Trophoblast cell (in vitro differentiated cells and primary cell): ENCODE data around the gene PHF11.

Source experiments
- DNase-seq, 2 donors: peaks; one replicate each; pipeline ENCODE4 v3.0.0-alpha.2; 2016
- H2AFZ ChIP-seq: 2 replicates; pipeline ENCODE4 v1.6.1; 2013; ENCODE audit warnings: low read length, moderate library complexity, mild to moderate bottlenecking; ENCODE audit not compliant: insufficient read depth, poor library complexity
- H2AK5ac ChIP-seq: 2 replicates; pipeline ENCODE4 v1.6.1; 2013; ENCODE audit warnings: mild to moderate bottlenecking, low read length
- H2BK120ac ChIP-seq: 2 replicates; pipeline ENCODE4 v1.6.1; 2013; ENCODE audit warnings: low read length, mild to moderate bottlenecking, moderate library complexity; ENCODE audit not compliant: insufficient read depth, poor library complexity
- H2BK12ac ChIP-seq: 2 replicates; pipeline ENCODE4 v1.6.1; 2013; ENCODE audit warnings: mild to moderate bottlenecking, low read length, moderate library complexity
- H2BK5ac ChIP-seq: 2 replicates; pipeline ENCODE4 v1.6.1; 2013; ENCODE audit warnings: low read length, low read depth, moderate library complexity, mild to moderate bottlenecking; ENCODE audit not compliant: poor library complexity
- H3K14ac ChIP-seq: 2 replicates; pipeline ENCODE4 v1.6.1; 2013; ENCODE audit warnings: mild to moderate bottlenecking, low read length
- H3K18ac ChIP-seq: 2 replicates; pipeline ENCODE4 v1.6.1; 2013; ENCODE audit warnings: mild to moderate bottlenecking, low read length
- H3K23ac ChIP-seq: 2 replicates; pipeline ENCODE4 v1.6.1; 2013; ENCODE audit warnings: low read length
- H3K27ac ChIP-seq: 2 replicates; pipeline ENCODE4 v1.5.1; 2013; ENCODE audit warnings: low read depth, mild to moderate bottlenecking, inconsistent platforms, low read length, moderate library complexity
- H3K27me3 ChIP-seq: 2 replicates; pipeline ENCODE4 v1.6.1; 2013; ENCODE audit warnings: inconsistent platforms, mild to moderate bottlenecking, low read length, moderate library complexity; ENCODE audit not compliant: insufficient read depth
- H3K36me3 ChIP-seq, 2 experiments: 1 replicate in 1 of 2; 2 replicates in 1 of 2; pipeline ENCODE4 v1.6.1; 2013; ENCODE audit warnings: low read length in 2 of 2, mild to moderate bottlenecking in 2 of 2, moderate library complexity in 1 of 2; ENCODE audit not compliant: insufficient read depth in 2 of 2, control insufficient read depth in 1 of 2
- H3K4ac ChIP-seq: 2 replicates; pipeline ENCODE4 v1.6.1; 2013; ENCODE audit warnings: low read depth, mild to moderate bottlenecking, low read length, moderate library complexity
- H3K4me1 ChIP-seq, 2 experiments: 1 replicate in 1 of 2; 2 replicates in 1 of 2; pipeline ENCODE4 v1.6.1; 2013; ENCODE audit warnings: low read length in 2 of 2, mild to moderate bottlenecking in 2 of 2, moderate library complexity in 1 of 2; ENCODE audit not compliant: insufficient read depth in 2 of 2, control insufficient read depth in 1 of 2
- H3K4me2 ChIP-seq: 2 replicates; pipeline ENCODE4 v1.6.1; 2013; ENCODE audit warnings: inconsistent platforms, mild to moderate bottlenecking, low read length, moderate library complexity
- H3K4me3 ChIP-seq: 2 replicates; pipeline ENCODE4 v1.5.1; 2013; ENCODE audit warnings: mild to moderate bottlenecking, low read depth, low read length, inconsistent platforms
- H3K79me1 ChIP-seq: one replicate; pipeline ENCODE4 v1.6.1; 2013; ENCODE audit warnings: low read length
- H3K79me2 ChIP-seq: 2 replicates; pipeline ENCODE4 v1.6.1; 2013; ENCODE audit warnings: low read length, mild to moderate bottlenecking; ENCODE audit not compliant: control insufficient read depth, insufficient read depth, poor library complexity
- H3K9ac ChIP-seq: 2 replicates; pipeline ENCODE4 v1.6.1; 2013; ENCODE audit warnings: mild to moderate bottlenecking, low read length
- H3K9me3 ChIP-seq: 2 replicates; pipeline ENCODE4 v1.6.1; 2013; ENCODE audit warnings: low read depth, mild to moderate bottlenecking, control low read depth, inconsistent platforms, low read length; ENCODE audit not compliant: insufficient read depth
- H4K12ac ChIP-seq: 2 replicates; pipeline ENCODE4 v1.6.1; 2013; ENCODE audit warnings: low read depth, mild to moderate bottlenecking, low read length, moderate library complexity
- H4K8ac ChIP-seq: 2 replicates; pipeline ENCODE4 v1.6.1; 2013; ENCODE audit warnings: low read depth, mild to moderate bottlenecking, low read length, moderate library complexity
- H4K91ac ChIP-seq: one replicate; pipeline ENCODE4 v1.6.1; 2013; ENCODE audit warnings: low read depth, mild to moderate bottlenecking, low read length, moderate library complexity
- WGBS: extraction: QIAGEN DNeasy Blood & Tissue Kit; methylation state at CpG from one replicate; pipeline ENCODE4 v1.1.7; 2013; ENCODE audit warnings: missing lambda C conversion rate; ENCODE audit not compliant: insufficient read length, insufficient coverage; ENCODE audit errors: extremely low coverage; 5-methylcytosine and 5-hydroxymethylcytosine counted together

Gene PHF11

DNA sequence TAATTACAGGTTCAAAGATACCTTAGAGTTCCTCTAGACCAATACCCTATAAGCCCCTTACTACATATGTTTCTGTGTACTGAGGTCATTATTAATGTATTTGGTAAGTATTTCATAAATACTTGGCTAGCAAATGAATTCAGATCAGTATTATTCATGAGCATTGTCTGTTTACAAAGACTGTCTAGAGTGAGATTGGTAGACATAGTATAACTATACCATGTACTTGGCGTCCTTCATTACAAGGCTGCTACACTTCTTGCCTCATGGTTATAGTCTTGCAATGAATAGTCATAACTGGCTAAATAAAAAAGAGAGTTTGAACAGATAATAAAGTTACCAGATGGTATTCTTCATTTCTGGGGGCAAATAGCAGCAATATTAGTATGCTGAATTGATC is 39.6 kb upstream of the PHF11 start:
- no peak overlapping the region for H3K27ac ChIP-seq
- H3K9ac ChIP-seq = no peak overlapping the region
- H2BK12ac ChIP-seq = no peak overlapping the region
- no peak overlapping the region for H3K18ac ChIP-seq
- H3K27me3 ChIP-seq = no peaks in the 10 kb centered on the region
- H4K12ac ChIP-seq = no peak overlapping the region
- H4K91ac ChIP-seq = no peak overlapping the region
- H3K14ac ChIP-seq = no peak overlapping the region
- H4K8ac ChIP-seq = no peak overlapping the region
- H2BK5ac ChIP-seq = no peak overlapping the region
- no peaks in the 10 kb centered on the region for H3K79me1 ChIP-seq
- WGBS = no CpG with 5 or more reads among the region's 1 CpG
- H3K4me1 ChIP-seq = no peaks in the 10 kb centered on the region
- no peaks in the 10 kb centered on the region for H3K9me3 ChIP-seq
- no peak overlapping the region for H2AFZ ChIP-seq
- DNase-seq = no peak
- no peak overlapping the region for H3K4ac ChIP-seq
- H3K36me3 ChIP-seq = no peaks in the 10 kb centered on the region
- no peak overlapping the region for H2AK5ac ChIP-seq
- H2BK120ac ChIP-seq = no peak overlapping the region
- H3K4me2 ChIP-seq = no peak overlapping the region
- no peak overlapping the region for H3K23ac ChIP-seq
- no peak overlapping the region for H3K4me3 ChIP-seq
- H3K79me2 ChIP-seq = no peaks in the 10 kb centered on the region

DNA sequence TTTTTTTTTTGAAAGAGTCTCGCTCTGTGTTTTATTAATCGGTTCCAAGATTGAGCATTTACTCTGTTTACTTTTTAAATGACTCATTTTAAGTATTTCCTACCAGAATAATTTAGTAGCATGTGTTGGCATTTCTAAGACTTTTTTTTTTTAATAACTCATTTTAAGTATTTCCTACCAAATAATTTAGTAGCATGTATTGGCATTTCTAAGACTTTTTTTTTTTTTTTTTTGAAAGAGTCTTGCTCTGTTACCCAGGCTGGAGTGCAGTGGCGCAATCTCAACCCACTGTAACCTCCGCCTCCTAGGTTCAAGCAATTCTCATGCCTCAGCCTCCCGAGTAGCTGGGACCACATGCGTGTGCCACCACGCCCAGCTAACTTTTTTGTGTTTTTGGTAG is 38.5 kb upstream of the PHF11 start:
- no peak overlapping the region for H2BK5ac ChIP-seq
- H3K79me1 ChIP-seq = no peaks in the 10 kb centered on the region
- no peak overlapping the region for H2AFZ ChIP-seq
- H2BK120ac ChIP-seq = no peak overlapping the region
- H3K79me2 ChIP-seq = no peaks in the 10 kb centered on the region
- H3K27ac ChIP-seq = no peak overlapping the region
- no peak overlapping the region for H3K9ac ChIP-seq
- peaks cover 0 to 3% of the 10 kb centered on the region in 2 experiments for H3K36me3 ChIP-seq
- H3K27me3 ChIP-seq = no peaks in the 10 kb centered on the region
- no peak overlapping the region for H3K14ac ChIP-seq
- no peak overlapping the region for H4K8ac ChIP-seq
- H3K4me3 ChIP-seq = no peak overlapping the region
- no peak for DNase-seq
- H3K9me3 ChIP-seq = no peaks in the 10 kb centered on the region
- no peak overlapping the region for H3K4ac ChIP-seq
- no peak overlapping the region for H3K4me2 ChIP-seq
- no peak overlapping the region for H3K18ac ChIP-seq
- no peak overlapping the region for H4K91ac ChIP-seq
- no peak overlapping the region for H4K12ac ChIP-seq
- H2BK12ac ChIP-seq = no peak overlapping the region
- WGBS = no CpG with 5 or more reads among the region's 7 CpGs
- H3K23ac ChIP-seq = no peak overlapping the region
- H2AK5ac ChIP-seq = no peak overlapping the region
- H3K4me1 ChIP-seq = no peaks in the 10 kb centered on the region

DNA sequence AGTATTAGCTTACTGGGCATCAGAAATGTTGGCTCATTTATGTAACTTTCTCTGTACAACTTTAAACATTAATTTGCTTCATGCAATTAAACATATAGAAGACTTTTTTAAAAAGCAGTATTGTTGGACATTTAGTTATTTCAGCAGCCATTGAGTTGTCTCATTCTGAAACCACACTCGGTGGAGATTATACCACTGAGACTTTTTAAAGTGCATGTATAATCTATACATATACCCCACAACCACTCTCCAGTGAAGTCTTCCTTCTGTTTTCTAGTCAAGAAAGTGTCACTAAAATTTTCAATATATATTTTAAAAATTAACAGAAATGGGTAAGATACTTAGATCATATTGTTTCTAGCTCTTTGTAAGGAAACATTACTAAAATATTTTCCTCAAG is 36.2 kb upstream of the PHF11 start:
- Histone ChIP-seq H4K12ac (no peak overlapping the region), H3K36me3 (peaks cover 3% of the 10 kb centered on the region in 2 experiments), H2BK12ac (no peak overlapping the region), H2AFZ (no peak overlapping the region), H3K9ac (no peak overlapping the region), H3K4me3 (no peak overlapping the region), H3K14ac (no peak overlapping the region), H2AK5ac (no peak overlapping the region), H2BK120ac (no peak overlapping the region), H3K4me1 (no peaks in the 10 kb centered on the region), H3K27ac (no peak overlapping the region), H3K23ac (no peak overlapping the region), H4K8ac (no peak overlapping the region), H3K27me3 (no peaks in the 10 kb centered on the region), H4K91ac (no peak overlapping the region), H3K18ac (no peak overlapping the region), H3K79me1 (no peaks in the 10 kb centered on the region), H3K9me3 (peaks cover 3% of the 10 kb centered on the region), H3K79me2 (no peaks in the 10 kb centered on the region), H2BK5ac (no peak overlapping the region), H3K4me2 (no peak overlapping the region), H3K4ac (no peak overlapping the region)
- WGBS = no CpG with 5 or more reads among the region's 1 CpG
- DNase-seq = no peak

DNA sequence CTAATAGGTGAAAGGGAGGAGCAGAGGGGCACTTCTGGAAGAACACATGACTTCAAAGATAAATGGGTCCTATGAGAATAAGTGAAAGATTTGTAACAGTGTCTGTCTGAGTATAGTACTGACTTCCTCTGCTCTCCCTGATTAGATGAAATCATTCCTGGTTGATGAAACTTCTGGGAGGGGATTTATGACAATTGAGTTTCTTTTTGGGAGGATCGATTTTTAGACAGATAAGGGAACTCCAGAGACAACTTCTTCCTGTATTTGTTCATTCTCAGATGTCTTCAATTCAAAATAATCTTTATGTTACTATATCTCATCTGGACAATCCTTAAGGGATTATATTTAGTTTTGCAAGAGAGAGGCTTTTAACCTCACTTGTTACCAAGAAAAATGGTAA is 31.7 kb upstream of the PHF11 start:
- Histone ChIP-seq H3K4me2 (no peak overlapping the region), H3K4ac (no peak overlapping the region), H2BK5ac (no peak overlapping the region), H4K91ac (no peak overlapping the region), H2BK120ac (no peak overlapping the region), H3K4me1 (no peaks in the 10 kb centered on the region), H2AK5ac (no peak overlapping the region), H3K23ac (no peak overlapping the region), H3K9ac (no peak overlapping the region), H3K9me3 (peaks cover 3% of the 10 kb centered on the region), H4K12ac (no peak overlapping the region), H3K14ac (no peak overlapping the region), H3K27me3 (no peaks in the 10 kb centered on the region), H3K79me1 (no peaks in the 10 kb centered on the region), H4K8ac (no peak overlapping the region), H3K4me3 (no peak overlapping the region), H3K79me2 (no peaks in the 10 kb centered on the region), H2AFZ (no peak overlapping the region), H3K27ac (no peak overlapping the region), H2BK12ac (no peak overlapping the region), H3K18ac (no peak overlapping the region), H3K36me3 (peaks cover 5 to 6% of the 10 kb centered on the region in 2 experiments)
- no CpG with 5 or more reads among the region's 1 CpG for WGBS
- DNase-seq = no peak
